Activated T-cell treated with anti-CD3 and anti-CD28 coated beads for 1 hour (primary cell): Measurements from ENCODE around the gene ONECUT3.
A peak's percentile ranks its signal among the peaks of the same experiment; 100 is the strongest.

Experiments
- DNase-seq: peaks from one replicate; pipeline ENCODE4 v3.0.0-alpha.2; 2020; ENCODE audit warnings: low read depth

Gene ONECUT3

GRCh38 chr19:1739960-1740629, 13.2 kb upstream of the ONECUT3 start:
- no peak for DNase-seq

GRCh38 chr19:1742989-1743696, 10.2 kb upstream of the ONECUT3 start:
- no peak for DNase-seq

DNA sequence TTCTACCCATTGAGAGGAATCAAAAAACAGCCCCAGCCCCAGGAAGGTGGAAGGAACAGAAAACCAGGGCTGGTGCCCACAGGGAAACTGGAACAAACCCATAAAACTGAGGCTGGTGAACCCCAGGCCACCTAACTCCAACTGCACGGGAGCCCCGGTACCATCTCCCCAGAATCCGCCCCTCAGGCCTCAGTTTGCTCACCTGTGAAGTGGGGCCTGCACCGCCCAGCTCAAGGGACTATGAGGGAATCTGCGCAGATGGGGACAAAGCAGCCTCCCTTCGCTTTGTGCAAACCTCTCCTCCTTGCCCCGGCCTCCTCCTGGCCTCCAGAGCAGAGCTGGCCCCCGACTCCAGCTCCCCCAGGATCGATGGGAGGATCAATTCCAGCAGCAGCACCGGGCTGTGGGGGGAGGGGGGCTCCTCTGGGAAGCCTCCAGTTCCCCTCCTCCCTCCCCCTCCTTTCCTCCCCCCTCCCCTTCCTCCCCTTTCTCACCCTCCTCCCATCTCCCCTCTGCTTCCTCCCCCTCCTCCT, 9.1 kb upstream of the ONECUT3 start:
- DNase-seq, result no peak

GRCh38 chr19:1744822-1745563, 8.3 kb upstream of the ONECUT3 start:
- no peak for DNase-seq

- DNase-seq, result no peak
Observed at GRCh38 chr19:1745589-1746031, 7.7 kb upstream of the ONECUT3 start.

GRCh38 chr19:1746401-1747284, 6.7 kb upstream of the ONECUT3 start:
- no peak for DNase-seq

GRCh38 chr19:1747285-1748114, 5.8 kb upstream of the ONECUT3 start:
- DNase-seq, result peak; percentile 19

DNA sequence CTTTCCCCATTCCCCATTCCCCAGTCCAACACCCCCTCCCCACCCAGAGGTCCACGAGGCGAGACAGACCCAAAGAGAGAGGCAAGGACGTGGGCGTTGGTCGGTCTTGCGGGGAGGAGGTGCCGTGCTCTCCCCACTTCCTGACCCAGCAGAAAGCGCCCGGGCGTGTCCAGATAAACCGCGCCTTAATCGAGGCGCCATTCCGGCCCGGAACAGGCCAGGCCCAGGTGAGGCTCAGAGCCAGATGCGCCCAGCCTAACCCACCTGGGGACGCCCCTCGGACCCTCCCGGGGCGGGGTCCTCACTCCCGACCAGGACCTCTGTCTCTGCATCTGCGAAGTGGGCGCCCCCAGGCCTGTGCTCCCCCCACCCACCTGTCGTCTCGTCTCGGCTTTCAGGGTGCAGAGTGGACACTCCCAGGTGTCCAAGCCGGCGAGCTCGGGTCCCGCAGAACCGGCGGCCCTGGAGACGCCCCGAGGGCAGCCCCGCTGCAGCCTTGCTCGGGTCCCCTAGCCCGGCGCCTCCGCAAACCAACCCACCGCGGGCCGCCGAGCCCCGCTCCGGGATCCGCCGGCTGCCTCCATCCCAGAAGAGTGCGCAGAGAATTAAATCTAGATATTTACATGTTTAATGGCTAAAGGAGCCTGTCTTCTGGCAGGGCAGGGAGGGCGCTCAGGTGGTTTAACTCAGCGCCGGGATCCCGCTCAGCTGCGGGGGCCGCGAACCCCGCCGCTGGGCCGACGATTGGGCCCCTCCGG, 5.0 kb upstream of the ONECUT3 start:
- no peak for DNase-seq

DNA sequence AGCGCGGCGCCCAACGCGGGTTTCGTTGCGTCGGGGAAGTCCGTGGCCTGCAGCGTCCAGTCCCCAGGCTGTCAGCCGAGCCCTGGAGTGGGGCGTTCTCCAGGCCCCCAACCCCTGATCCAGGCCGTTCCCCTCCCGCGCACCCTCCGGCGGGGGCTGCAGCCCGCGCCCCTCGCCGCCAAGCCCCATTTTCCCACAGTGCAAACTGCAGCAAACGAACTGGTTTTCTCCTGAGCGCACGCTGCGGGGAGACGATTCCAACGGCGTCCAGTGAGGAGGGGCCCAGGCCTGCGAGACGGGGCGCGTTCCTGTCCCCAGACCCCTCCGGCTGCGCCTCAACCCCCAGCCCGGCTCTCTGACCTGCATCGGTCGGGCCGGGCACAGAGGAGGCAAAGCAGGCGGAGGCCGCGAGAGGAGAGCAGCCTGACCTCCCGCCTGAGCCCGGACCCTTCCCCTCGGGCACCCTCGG, 4.4 kb upstream of the ONECUT3 start:
- no peak for DNase-seq

DNA sequence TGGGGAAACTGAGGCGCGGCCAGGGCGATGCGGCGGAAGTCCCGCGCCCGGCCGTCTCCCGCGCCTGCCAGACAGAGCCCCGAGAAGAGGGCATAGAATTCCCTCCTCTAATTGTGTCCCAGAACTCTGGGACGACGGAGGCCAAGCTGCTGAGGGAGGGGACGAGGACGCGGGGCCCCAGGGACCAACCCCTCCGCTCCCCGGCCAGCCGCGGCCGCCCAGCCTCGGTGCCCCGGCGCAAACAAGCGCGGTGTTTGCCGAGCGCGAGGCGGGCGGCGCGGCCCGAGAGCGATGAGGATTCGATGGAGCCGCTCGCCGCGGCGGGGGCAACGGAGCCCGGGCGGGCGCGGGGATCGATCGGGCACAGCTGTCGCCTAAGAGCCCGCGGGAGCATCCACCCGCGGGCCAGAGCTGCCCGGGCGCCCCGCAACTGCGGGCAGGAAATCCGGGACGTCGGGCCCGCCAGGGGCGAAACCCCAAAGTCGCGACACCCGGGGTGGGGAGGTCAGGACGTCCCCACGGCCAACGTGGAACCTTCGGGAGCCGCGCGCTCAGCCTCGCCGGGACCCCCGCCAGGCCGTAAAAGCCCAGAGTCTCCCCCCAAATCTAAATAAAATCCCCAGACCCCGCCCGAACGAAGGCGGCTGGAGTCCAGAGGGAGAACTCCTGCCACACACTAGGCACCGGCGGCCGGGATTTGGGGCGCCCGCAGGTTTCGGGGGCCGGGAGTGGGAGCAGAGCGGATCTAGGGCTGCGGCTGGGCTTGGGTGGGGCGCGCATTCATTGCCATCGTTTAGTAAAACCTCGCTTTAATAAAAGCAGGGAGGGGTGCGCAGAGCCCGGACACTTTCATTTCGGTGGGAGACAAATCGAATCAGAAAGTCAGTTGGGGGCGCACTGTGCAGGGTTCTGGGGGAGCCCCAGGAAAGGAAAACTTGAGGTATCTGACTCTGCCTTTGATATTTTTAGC, 3.6 kb upstream of the ONECUT3 start:
- DNase-seq, result no peak

DNA sequence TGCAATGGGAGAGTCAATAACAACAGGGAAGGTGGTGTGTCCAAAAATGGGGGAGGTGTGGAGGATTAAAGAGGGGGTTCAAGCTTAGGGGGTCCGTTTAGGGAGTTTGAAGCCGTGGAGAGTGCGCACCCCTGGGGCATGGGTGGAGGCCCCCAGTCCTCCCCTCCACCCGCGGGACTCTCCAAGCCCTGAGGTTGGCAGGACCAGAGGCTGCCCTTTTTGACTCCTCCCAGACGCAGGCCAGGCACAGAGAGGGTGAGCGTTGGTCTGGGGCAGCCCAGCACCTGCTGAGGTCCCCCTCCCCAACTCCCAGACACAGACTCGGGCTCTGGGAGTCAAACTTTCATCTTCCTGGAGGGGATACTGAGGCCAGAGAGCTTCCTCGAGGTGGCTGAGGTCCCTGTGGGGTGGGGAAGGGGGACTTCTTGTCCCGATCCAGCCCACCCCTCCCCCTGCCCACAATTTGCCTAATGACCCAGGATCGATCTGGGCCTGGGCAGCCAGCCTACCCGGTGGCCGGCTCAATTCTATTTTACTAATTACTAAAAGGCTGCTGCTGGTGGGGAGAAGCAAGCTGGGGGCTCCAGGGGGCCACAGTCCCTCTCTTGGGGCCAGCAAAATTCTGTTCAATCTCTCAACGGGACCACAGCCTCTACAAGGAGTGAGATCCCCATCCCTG, 2.8 kb upstream of the ONECUT3 start:
- DNase-seq, result no peak

- no peak for DNase-seq
Observed at GRCh38 chr19:1751367-1752008, 1.8 kb upstream of the ONECUT3 start.

GRCh38 chr19:1752009-1752756, 1.1 kb upstream of the ONECUT3 start:
- DNase-seq, result no peak

DNA sequence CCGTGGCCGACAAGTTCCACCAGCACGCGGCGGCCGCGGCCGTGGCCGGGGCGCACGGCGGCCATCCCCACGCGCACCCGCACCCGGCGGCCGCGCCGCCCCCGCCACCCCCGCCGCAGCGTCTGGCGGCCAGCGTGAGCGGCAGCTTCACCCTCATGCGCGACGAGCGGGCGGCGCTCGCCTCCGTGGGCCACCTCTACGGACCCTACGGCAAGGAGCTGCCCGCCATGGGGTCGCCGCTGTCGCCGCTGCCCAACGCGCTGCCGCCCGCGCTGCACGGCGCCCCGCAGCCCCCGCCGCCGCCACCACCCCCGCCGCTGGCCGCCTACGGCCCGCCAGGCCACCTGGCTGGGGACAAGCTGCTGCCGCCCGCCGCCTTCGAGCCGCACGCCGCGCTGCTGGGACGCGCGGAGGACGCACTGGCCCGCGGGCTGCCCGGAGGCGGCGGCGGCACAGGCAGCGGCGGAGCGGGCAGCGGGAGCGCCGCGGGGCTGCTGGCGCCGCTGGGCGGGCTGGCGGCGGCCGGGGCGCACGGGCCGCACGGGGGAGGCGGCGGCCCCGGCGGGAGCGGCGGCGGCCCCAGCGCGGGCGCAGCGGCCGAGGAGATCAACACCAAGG, 821 bp downstream of the ONECUT3 start:
- DNase-seq, result no peak

DNA sequence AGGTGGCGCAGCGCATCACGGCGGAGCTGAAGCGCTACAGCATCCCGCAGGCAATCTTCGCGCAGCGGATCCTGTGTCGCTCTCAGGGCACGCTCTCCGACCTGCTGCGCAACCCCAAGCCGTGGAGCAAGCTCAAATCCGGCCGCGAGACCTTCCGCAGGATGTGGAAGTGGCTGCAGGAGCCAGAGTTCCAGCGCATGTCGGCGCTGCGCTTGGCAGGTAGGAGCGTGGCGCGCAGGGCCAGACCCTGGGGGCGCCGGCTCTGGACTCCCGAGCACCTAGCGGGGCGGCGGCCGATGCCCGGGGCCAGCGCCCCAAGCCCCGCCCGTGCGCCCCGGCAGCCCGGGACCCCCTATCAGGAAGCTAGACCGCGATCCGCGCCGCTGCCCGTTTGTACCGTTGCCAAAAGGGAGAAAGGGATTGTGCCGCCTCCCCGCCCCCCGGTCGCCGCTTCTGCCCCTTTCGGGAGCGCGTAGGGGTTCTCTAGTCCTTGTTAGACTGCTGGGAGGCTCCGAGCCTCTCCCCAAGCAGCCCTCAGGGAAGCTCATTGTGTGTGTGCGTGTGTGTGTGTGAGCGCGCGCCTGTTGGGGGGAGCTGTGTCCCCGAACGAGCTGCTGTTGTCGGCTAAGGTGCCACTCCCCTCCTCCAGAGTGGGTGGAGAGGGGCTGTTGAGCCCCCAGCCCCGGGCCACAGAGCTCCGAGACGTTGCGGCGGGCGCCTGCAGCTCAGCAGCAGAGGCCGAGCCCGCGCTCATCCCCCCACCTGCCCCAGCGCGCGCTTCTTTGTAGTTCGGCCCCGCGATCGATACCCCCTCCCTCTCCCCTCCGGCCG, 1.5 kb downstream of the ONECUT3 start:
- no peak for DNase-seq
